Neuron (in vitro differentiated cells): ENCODE results near the gene GRM4.
"Not testable (repeated sequence)": the region's sequence is repeated elsewhere in the genome, so short reads cannot be mapped to it uniquely, and the experiment has no call there.

Experiments
- H2AFZ ChIP-seq: one replicate; pipeline ENCODE4 v1.6.1; 2013; ENCODE audit warnings: low read depth, mild to moderate bottlenecking, inconsistent platforms, low read length, moderate library complexity
- H3K27me3 ChIP-seq: one replicate; pipeline ENCODE4 v1.6.1; 2013; ENCODE audit warnings: low read length; ENCODE audit not compliant: insufficient read depth
- H3K36me3 ChIP-seq: one replicate; pipeline ENCODE4 v1.6.1; 2013; ENCODE audit warnings: low read length; ENCODE audit not compliant: insufficient read depth
- H3K4me1 ChIP-seq: one replicate; pipeline ENCODE4 v1.6.1; 2013; ENCODE audit warnings: low read length; ENCODE audit not compliant: insufficient read depth
- H3K4me3 ChIP-seq: 2 replicates; pipeline ENCODE4 v1.5.1; 2013; ENCODE audit warnings: mild to moderate bottlenecking, low read length, moderate library complexity
- H3K9me3 ChIP-seq: one replicate; pipeline ENCODE4 v1.6.1; 2013; ENCODE audit warnings: low read length

Gene GRM4

DNA sequence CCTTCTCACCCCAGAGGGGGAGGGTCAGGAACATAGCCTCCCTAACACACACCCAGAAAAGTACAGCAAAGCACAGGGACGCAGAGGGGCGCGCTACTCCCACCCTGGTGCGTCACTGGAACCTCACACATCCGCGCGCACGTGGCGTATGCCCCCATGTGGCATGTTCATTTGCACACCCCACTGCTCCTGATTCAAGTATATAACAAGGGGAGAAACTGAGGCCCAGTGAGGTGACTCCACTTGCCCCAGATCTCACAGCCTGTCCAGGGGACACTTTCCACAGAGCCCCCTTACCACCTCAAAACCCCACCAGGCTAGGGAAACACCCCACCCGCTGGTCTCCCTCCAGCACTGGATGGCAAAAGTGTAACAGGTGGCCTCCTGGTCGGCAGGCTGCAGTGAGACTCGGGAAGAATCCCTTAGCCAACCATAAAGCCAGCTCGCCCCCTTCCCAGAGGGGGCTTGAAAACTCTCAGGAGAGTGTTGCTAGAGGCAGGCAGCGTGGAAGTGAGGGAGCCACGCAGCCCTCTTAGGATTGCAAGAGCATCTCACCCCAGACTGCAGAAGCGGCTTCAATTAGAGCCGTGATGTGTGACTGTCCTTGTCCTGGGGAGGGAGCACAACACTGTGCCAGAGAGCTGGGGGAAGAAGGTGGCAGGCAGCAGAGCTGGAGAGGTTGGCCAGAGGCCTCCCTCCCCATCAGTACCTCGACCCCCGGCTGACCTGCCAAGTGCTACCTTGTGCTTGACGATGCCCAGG, at the start of gene GRM4:
Gene GRM4 (minus strand): TSS at position 67 of the 762 bp plus-strand sequence. CDS start 12,591 bp downstream, outside the sequence.
- peaks cover 92% of the 10 kb centered on the region for H3K27me3 ChIP-seq
- H3K36me3 ChIP-seq = no peaks in the 10 kb centered on the region
- H3K9me3 ChIP-seq = no peaks in the 10 kb centered on the region
- peak within 1 kb of the TSS; percentile 25 for H3K4me3 ChIP-seq
- peak within 1 kb of the TSS; percentile 59 for H2AFZ ChIP-seq
- peaks cover 17% of the 10 kb centered on the region for H3K4me1 ChIP-seq

DNA sequence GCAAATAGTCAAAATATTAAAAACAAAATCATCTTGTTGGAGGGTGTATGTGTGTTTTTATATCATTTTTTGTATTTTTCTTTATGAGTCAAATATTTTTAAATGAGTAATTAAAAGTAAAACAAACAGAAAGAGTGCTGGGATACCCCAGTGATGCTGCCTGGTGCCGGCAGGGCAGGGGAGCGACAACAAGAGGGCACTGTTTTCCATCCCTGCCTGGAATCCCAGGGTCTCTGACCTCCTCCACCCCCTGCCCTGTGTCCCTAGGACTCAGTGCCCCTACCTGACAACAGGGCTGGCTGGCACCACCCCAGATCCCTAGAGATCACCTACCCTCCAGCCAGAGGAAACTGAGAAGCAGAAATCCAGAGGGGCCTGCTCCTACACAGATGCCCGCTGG, 48.9 kb upstream of the GRM4 start:
- H2AFZ ChIP-seq = no peak overlapping the region
- H3K9me3 ChIP-seq = peaks cover 2% of the 10 kb centered on the region
- H3K4me1 ChIP-seq = no peaks in the 10 kb centered on the region
- no peaks in the 10 kb centered on the region for H3K27me3 ChIP-seq
- H3K4me3 ChIP-seq = no peak overlapping the region
- H3K36me3 ChIP-seq = no peaks in the 10 kb centered on the region

GRCh38 chr6:34190504-34191122, 44.7 kb upstream of the GRM4 start:
- no peaks in the 10 kb centered on the region for H3K4me1 ChIP-seq
- no peaks in the 10 kb centered on the region for H3K36me3 ChIP-seq
- no peaks in the 10 kb centered on the region for H3K9me3 ChIP-seq
- no peak overlapping the region for H2AFZ ChIP-seq
- no peak overlapping the region for H3K4me3 ChIP-seq
- no peaks in the 10 kb centered on the region for H3K27me3 ChIP-seq

GRCh38 chr6:34189806-34190503, 44.1 kb upstream of the GRM4 start:
- Histone ChIP-seq H3K9me3 (no peaks in the 10 kb centered on the region), H2AFZ (no peak overlapping the region), H3K36me3 (no peaks in the 10 kb centered on the region), H3K4me3 (no peak overlapping the region), H3K27me3 (no peaks in the 10 kb centered on the region), H3K4me1 (no peaks in the 10 kb centered on the region)

- not testable (repeated sequence) for H3K4me1 ChIP-seq, H3K9me3 ChIP-seq, H3K4me3 ChIP-seq, H3K27me3 ChIP-seq, H2AFZ ChIP-seq, H3K36me3 ChIP-seq
These were observed 38.8 kb upstream of the GRM4 start for GRCh38 chr6:34184726-34185125.

DNA sequence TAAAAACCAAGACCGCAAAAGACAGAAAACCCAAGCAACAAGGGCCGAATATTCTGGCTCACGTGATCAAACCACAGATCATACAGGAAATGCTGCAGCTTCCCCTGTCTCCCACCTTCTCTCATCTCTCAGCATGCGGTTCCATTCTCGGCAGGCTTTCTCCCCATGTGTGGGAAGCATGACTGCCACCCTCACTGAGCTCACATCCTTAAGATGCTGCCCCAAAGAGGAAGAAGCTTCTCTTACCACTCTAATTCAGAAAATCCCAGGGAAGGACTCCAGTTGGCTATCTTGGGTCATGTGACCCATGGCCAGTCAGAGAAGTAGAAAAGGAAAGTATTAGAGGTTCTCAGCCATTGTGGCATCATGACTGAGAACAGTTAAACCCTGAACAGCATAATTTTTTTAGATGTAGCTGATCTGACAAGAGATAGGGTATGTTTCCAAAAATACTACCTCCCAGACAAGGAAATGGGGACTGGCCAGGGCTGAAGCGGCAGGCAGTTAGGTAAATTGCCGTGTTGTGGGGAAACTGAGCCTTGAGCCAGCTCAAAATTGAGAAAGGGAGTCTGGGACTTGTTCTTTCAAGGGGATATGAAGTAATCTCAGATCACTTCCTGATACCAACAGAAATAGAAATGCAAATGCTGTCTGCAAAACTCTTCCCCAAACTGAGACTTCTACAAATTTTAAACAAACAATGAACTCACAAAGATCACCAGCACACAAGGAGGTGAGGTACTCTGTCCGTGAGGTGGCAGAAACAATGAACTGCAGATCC, 37.1 kb upstream of the GRM4 start:
- H3K27me3 ChIP-seq = no peaks in the 10 kb centered on the region
- H3K4me3 ChIP-seq = no peak overlapping the region
- H3K9me3 ChIP-seq = no peaks in the 10 kb centered on the region
- H3K36me3 ChIP-seq = no peaks in the 10 kb centered on the region
- H3K4me1 ChIP-seq = no peaks in the 10 kb centered on the region
- H2AFZ ChIP-seq = no peak overlapping the region

- H3K4me3 ChIP-seq = no peak overlapping the region
- no peaks in the 10 kb centered on the region for H3K36me3 ChIP-seq
- no peaks in the 10 kb centered on the region for H3K9me3 ChIP-seq
- no peaks in the 10 kb centered on the region for H3K4me1 ChIP-seq
- no peaks in the 10 kb centered on the region for H3K27me3 ChIP-seq
- no peak overlapping the region for H2AFZ ChIP-seq
These were observed 36.0 kb upstream of the GRM4 start for GRCh38 chr6:34181908-34182307.

DNA sequence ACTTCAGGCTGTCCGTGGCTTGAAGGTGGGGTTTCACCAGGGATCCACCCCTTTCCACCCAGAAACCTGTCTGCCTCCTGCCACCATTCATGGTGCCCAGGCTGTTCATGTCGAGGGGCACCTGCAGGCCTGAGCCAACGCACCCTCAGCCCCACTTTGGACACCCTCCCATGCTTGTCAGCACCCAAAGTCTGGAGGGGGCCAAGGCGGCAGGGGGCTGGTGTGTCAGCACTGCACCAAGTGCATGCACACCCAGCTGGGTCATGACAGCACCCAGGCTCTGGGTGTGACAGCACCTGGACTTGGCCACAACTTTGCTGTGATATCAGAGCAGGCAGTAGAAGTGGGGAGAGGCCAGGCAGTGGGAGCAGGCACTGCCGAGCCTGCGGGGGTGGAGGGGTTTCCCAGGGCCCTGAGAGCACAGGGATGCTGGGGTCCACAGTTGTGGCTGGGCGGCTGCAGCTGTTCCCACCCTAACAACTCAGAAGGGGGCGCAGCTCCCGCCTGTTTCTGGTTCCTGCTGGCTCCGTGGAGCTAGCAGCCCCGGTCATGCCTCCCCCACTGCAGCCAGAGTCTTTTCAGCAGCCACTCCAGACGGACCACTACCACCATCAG, 33.3 kb upstream of the GRM4 start:
- no peak overlapping the region for H2AFZ ChIP-seq
- no peak overlapping the region for H3K4me3 ChIP-seq
- no peaks in the 10 kb centered on the region for H3K27me3 ChIP-seq
- H3K4me1 ChIP-seq = no peaks in the 10 kb centered on the region
- H3K9me3 ChIP-seq = no peaks in the 10 kb centered on the region
- no peaks in the 10 kb centered on the region for H3K36me3 ChIP-seq

DNA sequence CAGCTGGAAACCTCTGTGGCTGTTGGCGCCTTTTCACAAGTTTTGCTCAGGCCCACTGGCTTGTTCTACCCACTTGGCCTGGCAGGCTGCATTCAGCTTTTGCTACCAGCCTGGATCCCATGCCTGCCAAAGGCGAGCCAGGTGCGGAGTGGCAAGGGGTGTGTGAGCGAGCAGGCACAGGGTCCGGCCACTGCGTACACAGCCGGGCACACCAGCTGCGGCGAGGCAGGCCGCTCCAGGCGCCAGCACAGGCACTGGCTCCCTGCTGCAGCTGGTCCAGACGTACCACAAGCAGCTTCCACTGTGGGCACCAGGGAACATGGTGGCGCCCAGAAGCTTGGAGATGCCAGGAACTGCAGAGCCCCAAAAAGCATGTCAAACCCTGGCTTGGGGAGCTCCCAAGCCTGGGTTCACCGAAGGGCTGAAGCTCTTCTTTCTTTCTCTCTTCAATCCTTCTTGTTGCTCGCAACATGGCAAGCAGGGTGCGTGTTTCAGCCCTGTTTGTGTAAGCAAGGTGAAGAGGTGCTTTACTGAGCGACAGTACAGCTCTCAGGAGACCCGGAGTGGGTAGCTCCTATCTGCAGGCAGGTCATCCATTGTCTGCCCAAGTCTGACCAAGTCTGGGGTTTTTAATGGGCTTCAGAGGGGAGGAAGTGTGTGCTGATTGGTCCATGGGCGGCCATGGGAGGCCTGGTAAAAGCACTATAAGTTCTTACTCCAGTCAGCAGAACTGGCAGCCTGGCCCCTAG, 32.6 kb upstream of the GRM4 start:
- Histone ChIP-seq H3K27me3 (no peaks in the 10 kb centered on the region), H2AFZ (no peak overlapping the region), H3K9me3 (no peaks in the 10 kb centered on the region), H3K36me3 (no peaks in the 10 kb centered on the region), H3K4me1 (no peaks in the 10 kb centered on the region), H3K4me3 (no peak overlapping the region)

- H3K4me1 ChIP-seq = no peaks in the 10 kb centered on the region
- H3K27me3 ChIP-seq = no peaks in the 10 kb centered on the region
- no peaks in the 10 kb centered on the region for H3K9me3 ChIP-seq
- no peak overlapping the region for H2AFZ ChIP-seq
- no peaks in the 10 kb centered on the region for H3K36me3 ChIP-seq
- H3K4me3 ChIP-seq = no peak overlapping the region
These were observed 31.3 kb upstream of the GRM4 start for GRCh38 chr6:34177181-34177591.

- Histone ChIP-seq H2AFZ (no peak overlapping the region), H3K9me3 (no peaks in the 10 kb centered on the region), H3K36me3 (no peaks in the 10 kb centered on the region)
These were observed 30.6 kb upstream of the GRM4 start for GRCh38 chr6:34176261-34177031.

More at GRCh38 chr6:34176261-34177031, 30.6 kb upstream of the GRM4 start:
- Histone ChIP-seq H3K27me3 (no peaks in the 10 kb centered on the region), H3K4me3 (no peak overlapping the region), H3K4me1 (no peaks in the 10 kb centered on the region)
